HG03175 (cell line): ENCODE results near the gene ASNS.
A peak's percentile ranks its signal among the peaks of the same experiment; 100 is the strongest.
"Not testable (repeated sequence)": the region's sequence is repeated elsewhere in the genome, so short reads cannot be mapped to it uniquely, and the experiment has no call there.

ENCODE experiments used
- ATAC-seq: cut with Tn5 transposase; IDR thresholded peaks from one replicate; pipeline ENCODE4 v1.9.1; 2021; ENCODE audit warnings: mild to moderate bottlenecking, moderate library complexity; ENCODE audit not compliant: unreplicated experiment

The ASNS gene

GRCh38 chr7:97872025-97872669 is at the start of gene ASNS:
TSS of gene ASNS (minus strand) at chr7:97872408. CDS start at chr7:97869156, 3,252 bp downstream.
- peak; percentile 99 for ATAC-seq

GRCh38 chr7:97921254-97921653 is 49.0 kb upstream of the ASNS start:
- not testable (repeated sequence) for ATAC-seq

GRCh38 chr7:97915267-97915666 is 43.1 kb upstream of the ASNS start:
- ATAC-seq: not testable (repeated sequence)

GRCh38 chr7:97912294-97912693 is 40.1 kb upstream of the ASNS start:
- not testable (repeated sequence) for ATAC-seq

GRCh38 chr7:97896893-97897292 is 24.7 kb upstream of the ASNS start:
- not testable (repeated sequence) for ATAC-seq

- not testable (repeated sequence) for ATAC-seq
Observed at GRCh38 chr7:97891721-97892120, 19.5 kb upstream of the ASNS start.

- ATAC-seq: not testable (repeated sequence)
Observed at GRCh38 chr7:97879527-97879926, 7.3 kb upstream of the ASNS start.

- ATAC-seq: not testable (repeated sequence)
Observed at GRCh38 chr7:97874894-97875293, 2.7 kb upstream of the ASNS start.

- ATAC-seq: no peak
Observed at GRCh38 chr7:97873606-97874005, 1.4 kb upstream of the ASNS start.

- no peak for ATAC-seq
Observed at GRCh38 chr7:97871659-97872024, 566 bp downstream of the ASNS start.

GRCh38 chr7:97868788-97869187 is 3.4 kb downstream of the ASNS start:
- ATAC-seq: no peak

- ATAC-seq: no peak
Observed at GRCh38 chr7:97868314-97868713, 3.9 kb downstream of the ASNS start.

- ATAC-seq: no peak
Observed at GRCh38 chr7:97865104-97865503, 7.1 kb downstream of the ASNS start.

GRCh38 chr7:97859606-97860204 is 12.5 kb downstream of the ASNS start:
- no peak for ATAC-seq

- no peak for ATAC-seq
Observed at GRCh38 chr7:97858221-97858620, 14.0 kb downstream of the ASNS start.

- no peak for ATAC-seq
Observed at GRCh38 chr7:97857544-97857943, 14.7 kb downstream of the ASNS start.

- no peak for ATAC-seq
Observed at GRCh38 chr7:97851683-97852082, 20.5 kb downstream of the ASNS start.

- ATAC-seq: not testable (repeated sequence)
Observed at GRCh38 chr7:97850262-97851031, 21.8 kb downstream of the ASNS start.

- no peak for ATAC-seq
Observed at GRCh38 chr7:97847791-97848190, 24.4 kb downstream of the ASNS start.

- no peak for ATAC-seq
Observed at GRCh38 chr7:97846945-97847344, 25.3 kb downstream of the ASNS start.

- peak; percentile 53 for ATAC-seq
Observed at GRCh38 chr7:97845622-97846203, 26.5 kb downstream of the ASNS start.

GRCh38 chr7:97844036-97844435 is 28.2 kb downstream of the ASNS start:
- no peak for ATAC-seq
